ENCODE measurements around the gene ASTN2. TPM values are rescaled to one million over a fixed set of nuclear protein-coding genes. Genes with fewer than 3 reads are reported as not detected.
A peak's percentile ranks its signal among the peaks of the same experiment; 100 is the strongest.

The ASTN2 gene
- total and polyA plus RNA-seq, 7 donors: 0.60 to 7.5 (median 2.2) TPM

- H3K9me3 ChIP-seq: no peaks in the 10 kb centered on the region
- WGBS, 2 donors: 88% methylated on average over 2 of the region's 2 CpGs
- H3K27ac ChIP-seq: no peak overlapping the region
- DNase-seq: no peak
- TF ChIP-seq EP300 (IDR thresholded peaks at IDR 0.05) (no peak), CTCF (IDR thresholded peaks at IDR 0.05) (no peak), POLR2A (IDR thresholded peaks at IDR 0.05) (no peak)
- H3K4me1 ChIP-seq: peaks cover 0 to 12% (median 1%) of the 10 kb centered on the region in 4 donors
- no peaks in the 10 kb centered on the region for H3K36me3 ChIP-seq
- intact Hi-C loops (cut with DNase I): loop anchor here (10.0 kb wide), 1 partner anchor 85 kb away; no protein-coding TSS in a partner anchor
- H3K27me3 ChIP-seq: no peaks in the 10 kb centered on the region
- no peak overlapping the region for H3K4me3 ChIP-seq
These were observed 1035.0 kb downstream of the ASTN2 start for GRCh38 chr9:116379821-116380220.

GRCh38 chr9:116378873-116379272 lies 1036.0 kb downstream of the ASTN2 start:
- 91 to 94% methylated on average over 2 of the region's 2 CpGs for WGBS, 2 donors
- intact Hi-C loops (cut with DNase I): loop anchor here (10.0 kb wide), 1 partner anchor 86 kb away; no protein-coding TSS in a partner anchor
- peaks cover 0 to 12% (median 1%) of the 10 kb centered on the region in 4 donors for H3K4me1 ChIP-seq
- TF ChIP-seq EP300 (IDR thresholded peaks at IDR 0.05): no peak
- no peak for TF ChIP-seq POLR2A (IDR thresholded peaks at IDR 0.05)
- no peak overlapping the region for H3K27ac ChIP-seq
- H3K27me3 ChIP-seq: no peaks in the 10 kb centered on the region
- no peaks in the 10 kb centered on the region for H3K9me3 ChIP-seq
- no peaks in the 10 kb centered on the region for H3K36me3 ChIP-seq
- DNase-seq: no peak
- H3K4me3 ChIP-seq: no peak overlapping the region

DNA sequence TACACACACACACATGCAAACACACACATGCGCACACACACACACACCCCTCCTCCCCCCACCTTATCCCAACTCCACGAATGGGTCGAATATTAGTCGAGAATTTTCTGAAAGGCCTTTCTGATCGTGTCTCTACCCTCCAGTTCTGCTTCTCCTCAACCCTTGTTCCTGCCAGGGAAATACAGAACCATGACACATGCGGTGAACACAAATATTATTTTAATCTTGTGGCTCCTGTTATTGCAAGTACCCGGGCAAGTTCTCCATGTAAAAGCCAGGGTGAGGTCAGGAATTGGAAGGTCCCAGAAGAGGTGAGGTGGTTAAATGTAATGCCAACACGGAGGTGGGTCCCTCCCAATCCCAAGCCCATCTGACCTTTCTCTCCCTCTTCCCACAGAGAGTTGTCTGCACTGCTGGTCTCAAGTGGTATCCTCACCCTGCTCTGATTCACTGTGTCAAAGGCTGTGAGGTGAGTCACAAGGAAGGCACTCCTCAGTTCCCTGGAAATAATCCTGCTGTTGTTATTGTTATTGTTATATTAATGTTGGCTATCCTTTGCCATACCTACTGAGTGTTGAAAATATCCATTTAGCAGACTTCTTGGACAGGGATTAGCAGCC lies 1037.6 kb downstream of the ASTN2 start:
- Histone ChIP-seq H3K9me3 (no peaks in the 10 kb centered on the region), H3K27ac (peak overlapping the region in 2 of 4 donors; percentile 19 to 27), H3K27me3 (no peaks in the 10 kb centered on the region), H3K4me1 (peaks cover 0 to 12% (median 1%) of the 10 kb centered on the region in 4 donors), H3K4me3 (no peak overlapping the region), H3K36me3 (no peaks in the 10 kb centered on the region)
- TF ChIP-seq CTCF (IDR thresholded peaks at IDR 0.05): no peak
- no peak for TF ChIP-seq POLR2AphosphoS5 (IDR thresholded peaks at IDR 0.05)
- TF ChIP-seq EP300 (IDR thresholded peaks at IDR 0.05): no peak
- no peak for TF ChIP-seq POLR2A (IDR thresholded peaks at IDR 0.05)
- intact Hi-C loops (cut with DNase I): loop anchor here (10.0 kb wide), 1 partner anchor 88 kb away; no protein-coding TSS in a partner anchor
- 70 to 73% methylated on average over 8 of the region's 8 CpGs for WGBS, 2 donors
- no peak for DNase-seq

Small RNA genes lying within 50 kb of the gene (small RNA-seq; reads per million reads assigned to genes)
- gene SNORA70C: 0 reads per million in 3 donors

Data from sigmoid colon (tissue), 7 donors.